GM19468 (cell line): ENCODE data around the gene HLA-DQB1.
"Not testable (repeated sequence)": the region's sequence is repeated elsewhere in the genome, so short reads cannot be mapped to it uniquely, and the experiment has no call there.

Source experiments
- ATAC-seq: cut with Tn5 transposase; IDR thresholded peaks from one replicate; pipeline ENCODE4 v1.9.1; 2021; ENCODE audit warnings: mild to moderate bottlenecking, moderate library complexity, moderate number of reproducible peaks; ENCODE audit not compliant: unreplicated experiment; ENCODE audit errors: extremely low read depth

HLA-DQB1 gene

DNA sequence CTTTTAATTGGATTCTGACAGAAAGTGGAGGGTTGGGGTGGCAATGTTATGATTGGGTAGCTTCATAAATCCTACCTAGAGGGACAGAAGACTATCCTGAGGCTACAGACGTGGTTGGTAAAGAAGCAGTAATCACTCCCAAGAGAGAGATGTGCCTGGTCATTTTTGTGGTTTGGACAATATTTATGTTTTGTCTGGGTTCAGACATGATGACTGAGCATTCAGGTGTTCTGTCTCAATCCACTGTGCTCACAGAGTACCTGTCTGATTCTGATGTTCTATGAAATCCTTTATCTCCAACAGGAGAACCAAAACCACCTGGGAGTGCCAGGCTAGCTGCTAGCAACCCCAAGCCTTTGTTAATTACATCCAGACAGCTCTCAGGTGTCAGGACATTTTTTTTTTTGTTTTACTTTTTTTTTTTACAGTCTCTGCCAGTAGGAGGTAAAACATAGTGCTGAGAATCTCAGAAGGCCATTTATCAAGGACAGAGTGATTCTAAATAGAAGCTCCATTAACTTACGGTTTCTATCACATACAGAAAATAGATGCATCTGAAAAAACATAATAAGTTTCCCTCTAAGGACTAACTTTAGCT is 30.8 kb downstream of the HLA-DQB1 start:
- ATAC-seq, result no peak

DNA sequence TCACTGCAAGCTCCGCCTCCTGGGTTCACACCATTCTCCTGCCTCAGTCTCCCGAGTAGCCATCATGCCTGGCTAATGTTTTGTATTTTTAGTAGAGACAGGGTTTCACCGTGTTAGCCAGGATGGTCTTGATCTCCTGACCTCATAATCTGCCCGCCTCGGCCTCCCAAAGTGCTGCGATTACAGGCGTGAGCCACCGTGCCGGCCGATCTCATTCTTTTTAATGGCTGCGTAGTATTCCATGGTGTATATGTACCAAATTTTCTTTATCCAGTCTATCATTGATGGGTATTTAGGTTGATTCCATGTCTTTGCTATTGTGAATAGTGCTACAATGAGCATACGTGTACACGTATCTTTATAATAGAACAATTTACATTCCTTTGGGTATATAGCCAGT is 36.7 kb downstream of the HLA-DQB1 start:
- not testable (repeated sequence) for ATAC-seq

DNA sequence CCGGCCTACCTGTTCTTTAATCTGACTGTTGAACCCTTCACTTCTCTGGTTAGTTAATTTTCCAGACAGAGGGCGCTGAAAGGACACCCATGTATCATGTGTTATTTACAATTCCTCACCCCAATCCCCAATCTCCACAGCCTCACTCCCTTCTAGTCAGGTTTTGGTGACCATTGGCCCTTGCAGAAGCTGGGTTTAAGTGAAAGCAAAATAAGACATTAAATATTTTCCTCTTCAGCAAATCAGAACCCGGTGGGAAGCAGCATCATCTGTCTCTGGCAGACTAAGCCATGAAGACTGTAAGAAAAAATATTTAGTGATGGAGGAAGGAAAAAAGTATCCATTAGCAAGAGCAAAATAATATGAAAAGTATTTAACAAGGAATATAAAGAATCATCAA is 38.6 kb downstream of the HLA-DQB1 start:
- ATAC-seq, result no peak

DNA sequence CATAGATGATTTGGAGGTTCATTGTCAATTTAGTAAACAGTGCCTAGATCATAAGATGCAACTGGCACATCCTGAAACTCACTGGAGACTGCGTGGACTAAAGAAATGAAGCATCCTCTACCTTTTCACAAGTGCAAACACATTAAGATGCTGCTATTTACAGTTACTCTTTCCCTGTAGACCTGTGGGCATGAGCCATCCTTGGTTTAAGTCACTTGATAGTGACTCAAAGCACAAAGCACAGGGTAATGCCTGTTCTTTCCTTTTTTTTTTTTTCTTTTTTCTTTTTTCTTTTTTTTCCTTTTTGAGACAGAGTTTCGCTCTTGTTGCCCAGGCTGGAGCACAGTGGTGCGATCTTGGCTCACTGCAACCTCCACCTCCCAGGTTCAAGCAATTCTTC is 39.2 kb downstream of the HLA-DQB1 start:
- ATAC-seq, result no peak

DNA sequence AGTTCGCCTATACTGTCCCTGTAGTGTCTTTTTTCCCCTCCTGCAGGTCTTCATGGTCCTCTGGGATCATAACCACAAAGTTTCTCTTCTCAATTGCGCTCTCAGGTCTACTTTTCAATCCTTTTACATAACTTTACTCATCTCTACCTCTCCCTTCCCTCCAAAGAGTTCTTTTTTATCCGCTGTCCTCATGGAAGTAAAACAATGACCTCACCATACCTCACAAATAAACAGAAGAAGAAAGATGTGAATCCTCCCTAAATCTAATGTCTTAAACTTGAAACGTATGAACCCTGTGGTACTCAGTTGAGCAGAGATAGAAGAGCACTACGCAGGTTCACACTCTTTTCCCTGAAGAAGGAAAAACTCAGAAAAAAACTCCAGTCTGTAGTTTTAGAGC is 41.3 kb downstream of the HLA-DQB1 start:
- no peak for ATAC-seq

DNA sequence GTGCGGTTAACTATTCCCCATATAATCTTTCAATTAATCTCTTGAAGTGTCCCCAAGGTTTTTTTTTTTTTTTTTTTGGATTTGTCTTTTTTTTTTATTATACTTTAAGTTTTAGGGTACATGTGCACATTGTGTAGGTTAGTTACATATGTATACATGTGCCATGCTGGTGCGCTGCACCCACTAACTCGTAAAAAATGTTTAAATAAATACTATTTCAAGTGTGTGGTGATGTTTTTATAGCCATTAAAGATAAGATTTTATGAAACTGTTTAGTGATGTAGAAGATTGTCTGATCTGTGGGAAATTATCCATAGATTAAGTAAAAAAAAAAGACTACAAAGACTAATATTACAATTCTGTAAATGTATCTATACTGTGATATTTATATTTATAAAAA is 41.9 kb downstream of the HLA-DQB1 start:
- ATAC-seq, result no peak

DNA sequence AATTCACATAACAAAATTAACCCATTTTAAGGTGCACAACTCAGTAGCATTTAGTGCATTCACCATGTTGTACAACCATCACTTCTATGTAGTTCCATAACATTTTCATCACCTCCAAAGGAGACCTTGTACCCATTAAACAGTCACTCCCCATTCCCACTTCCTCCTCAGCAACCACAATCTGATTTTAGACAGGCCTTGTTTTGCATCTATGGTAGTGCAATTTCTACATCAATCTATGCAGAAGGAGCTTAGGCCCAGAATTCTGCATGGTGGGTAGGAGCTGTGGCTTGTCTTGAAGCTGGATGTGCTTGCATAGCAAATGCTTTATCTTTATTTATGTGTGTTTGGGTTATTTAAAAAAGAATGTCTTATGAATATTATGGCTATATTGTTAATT is 42.8 kb downstream of the HLA-DQB1 start:
- no peak for ATAC-seq

DNA sequence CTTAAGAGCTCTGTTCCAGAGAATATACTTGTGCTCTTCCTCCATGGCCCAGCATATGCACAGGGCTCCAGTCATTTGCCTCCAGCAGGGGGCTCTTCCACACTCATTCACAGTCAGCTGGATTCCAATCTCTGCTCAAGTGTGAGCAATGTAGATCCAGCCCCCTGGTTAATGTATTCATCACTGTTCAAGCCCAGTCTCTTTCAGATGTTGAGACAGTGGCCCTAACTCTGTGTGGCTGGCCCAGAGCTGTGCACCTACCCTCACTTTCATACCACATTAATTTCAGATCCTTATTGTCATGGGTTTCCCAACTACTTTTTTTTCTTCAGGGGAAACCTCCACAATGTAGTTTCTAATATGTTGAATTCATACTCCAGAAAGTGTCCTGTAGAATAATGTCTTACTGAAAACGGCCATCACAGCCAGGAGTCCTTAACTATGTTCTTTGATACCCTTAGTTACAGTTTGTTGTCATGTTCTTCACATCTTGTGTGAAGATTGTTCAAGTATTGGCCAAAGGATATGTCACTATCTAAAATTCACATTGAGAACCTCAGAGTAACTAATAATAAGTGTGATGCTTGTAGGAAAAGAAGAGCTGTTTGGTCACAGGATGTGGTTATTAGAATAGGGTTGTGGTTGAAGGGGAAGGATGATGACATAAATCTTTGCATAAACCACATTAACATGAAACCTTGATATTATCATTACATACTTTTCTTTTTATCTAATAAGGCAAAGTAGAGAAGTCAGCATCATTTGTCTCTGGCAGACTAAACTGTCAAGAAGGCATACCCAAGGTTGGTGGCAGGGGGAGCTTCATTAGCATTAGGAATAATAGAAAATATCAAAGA is 43.7 kb downstream of the HLA-DQB1 start:
- ATAC-seq, result peak; percentile 58

DNA sequence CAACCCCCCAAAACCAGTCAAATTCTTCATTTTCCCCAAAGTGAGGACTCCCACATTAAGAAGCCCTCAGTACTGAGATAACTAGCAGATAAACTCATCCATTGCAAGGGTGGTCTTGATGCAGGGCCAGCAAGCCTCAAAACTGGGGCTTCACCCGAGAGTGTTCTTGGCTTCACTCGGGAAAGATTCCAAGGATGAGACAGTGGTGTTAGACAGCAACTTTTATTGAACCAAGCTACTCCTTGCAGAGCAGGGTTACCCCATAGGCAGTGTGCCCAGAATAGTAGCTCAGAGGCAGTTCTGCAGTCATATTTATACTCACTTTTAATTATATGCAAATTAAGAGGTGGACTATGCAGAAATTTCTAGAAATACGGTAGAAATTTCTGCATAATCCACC is 45.1 kb downstream of the HLA-DQB1 start:
- ATAC-seq, result no peak

DNA sequence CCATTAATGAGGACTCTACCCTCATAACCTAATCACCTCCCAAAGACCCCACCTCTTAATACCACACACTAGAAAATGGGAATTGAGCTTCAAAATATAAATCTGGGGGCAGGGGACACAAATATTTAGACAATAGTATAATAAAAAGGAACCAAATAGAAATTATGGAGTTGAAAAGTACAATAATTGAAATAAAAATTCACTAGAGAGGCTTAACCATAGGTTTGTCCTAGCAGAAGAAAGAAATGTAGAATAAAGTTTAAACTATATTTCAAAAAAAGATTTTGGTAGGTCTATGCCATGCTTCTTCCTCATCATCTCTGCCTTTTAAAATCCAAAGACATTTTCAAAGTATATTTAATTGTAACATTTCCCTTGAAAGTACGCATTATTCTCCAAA is 48.7 kb downstream of the HLA-DQB1 start:
- no peak for ATAC-seq

DNA sequence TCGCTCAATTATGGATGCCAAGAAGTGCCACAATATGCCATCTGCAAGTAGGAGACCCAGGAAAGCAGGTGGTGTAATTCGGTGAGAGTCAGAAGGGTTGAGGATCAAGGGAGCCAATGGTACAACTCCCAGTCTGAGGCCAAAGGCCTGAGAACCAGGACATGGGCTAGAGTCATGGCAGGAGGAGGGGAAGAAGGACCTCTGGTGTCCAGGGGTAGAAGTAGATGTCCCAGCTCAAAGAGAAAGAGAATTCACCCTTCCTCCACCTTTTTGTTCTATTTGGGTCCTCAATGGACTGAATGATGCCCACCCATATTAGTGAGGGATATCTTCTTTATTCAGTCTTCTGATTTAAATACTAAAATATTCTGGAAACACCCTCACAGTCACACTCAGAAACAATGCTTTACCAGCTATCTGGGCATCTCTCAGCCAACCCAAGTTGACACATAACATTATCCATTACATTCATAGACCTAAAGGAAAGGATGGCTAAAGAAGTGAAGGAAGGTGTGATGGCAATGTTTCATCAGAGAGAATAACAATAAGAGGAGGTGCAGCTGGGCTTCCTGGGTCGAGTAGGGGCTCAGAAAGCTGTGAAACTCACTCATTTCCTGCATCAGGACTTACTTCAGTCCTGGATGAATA is 50.4 kb downstream of the HLA-DQB1 start:
- ATAC-seq, result no peak

DNA sequence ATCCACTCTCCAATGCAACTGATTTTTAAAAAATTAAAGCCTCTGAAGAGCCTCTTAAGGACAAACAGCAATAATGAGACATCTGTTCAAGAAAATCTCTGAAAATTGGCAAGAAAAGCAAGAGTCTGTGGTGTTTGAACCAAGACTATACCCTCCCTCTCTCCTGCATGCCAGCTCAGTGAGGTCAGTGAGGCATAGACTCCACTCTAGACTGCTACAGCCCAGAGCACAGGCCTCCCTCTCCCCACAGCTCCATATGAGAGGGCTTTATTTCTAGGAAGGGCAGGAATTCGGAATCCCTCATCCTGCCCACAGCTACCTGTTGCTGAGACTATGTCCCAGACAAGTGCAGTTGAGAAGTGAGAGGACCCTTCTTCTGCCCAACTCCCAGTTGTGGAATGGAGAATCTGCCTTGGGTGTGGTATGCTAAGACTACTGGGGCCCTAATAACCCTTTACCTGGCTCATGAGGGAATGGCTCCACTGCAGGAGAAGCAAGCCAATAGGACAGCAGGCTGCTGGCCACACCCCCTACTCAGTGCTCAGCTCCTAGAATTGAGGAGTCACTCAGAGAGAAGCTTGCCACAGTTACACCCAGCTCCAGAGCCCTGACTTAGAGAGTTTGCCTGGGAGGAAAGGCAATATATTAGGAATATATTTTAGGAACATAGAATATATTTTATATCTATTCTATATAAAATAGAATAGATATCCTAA is 51.9 kb downstream of the HLA-DQB1 start:
- ATAC-seq, result no peak

DNA sequence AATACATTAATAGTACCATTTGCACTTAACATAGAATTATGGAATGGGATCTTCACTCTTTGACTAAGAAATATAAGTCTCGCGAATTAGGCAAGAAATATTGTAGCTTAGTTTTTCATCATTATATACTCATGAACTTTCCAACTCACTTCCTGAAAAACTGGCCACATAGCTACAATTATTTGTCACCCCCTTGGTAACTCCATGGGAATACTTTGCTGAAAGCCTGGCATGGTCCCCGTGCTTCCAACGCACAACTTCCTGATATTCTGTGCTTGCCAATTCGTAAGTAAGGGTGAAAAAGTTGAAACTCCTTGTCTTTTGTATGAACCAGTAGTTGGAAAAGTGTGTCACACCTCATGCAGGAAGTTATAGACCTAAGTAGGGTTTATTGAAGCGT is 53.0 kb downstream of the HLA-DQB1 start:
- ATAC-seq, result no peak

DNA sequence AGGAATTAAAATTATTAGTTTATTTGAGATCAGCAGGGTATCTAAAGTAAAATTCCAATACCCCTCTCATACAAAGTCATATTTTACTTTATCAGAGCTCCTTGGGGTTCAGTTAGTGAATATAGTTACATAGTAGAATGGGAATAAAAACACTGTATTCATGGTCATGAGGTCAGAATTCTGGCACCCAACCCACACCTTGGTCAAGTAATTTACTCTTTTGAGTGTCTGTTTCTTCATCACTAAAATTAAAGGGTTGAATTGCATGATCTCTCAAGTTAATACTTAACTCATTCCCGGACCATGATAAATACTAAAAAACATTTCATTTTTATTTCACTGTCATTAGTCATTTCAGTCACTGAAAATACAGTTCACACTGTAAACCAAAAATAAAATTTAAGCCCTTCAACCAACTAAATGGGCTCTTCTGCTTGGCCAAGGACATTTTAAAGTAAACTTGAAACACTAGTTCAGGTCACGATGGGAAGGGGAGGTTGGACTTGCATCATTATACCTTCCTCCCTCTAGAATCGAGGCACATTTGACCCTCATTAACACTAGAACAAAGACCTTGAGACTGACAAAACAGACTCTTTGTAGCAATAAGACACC is 55.7 kb downstream of the HLA-DQB1 start:
- no peak for ATAC-seq

DNA sequence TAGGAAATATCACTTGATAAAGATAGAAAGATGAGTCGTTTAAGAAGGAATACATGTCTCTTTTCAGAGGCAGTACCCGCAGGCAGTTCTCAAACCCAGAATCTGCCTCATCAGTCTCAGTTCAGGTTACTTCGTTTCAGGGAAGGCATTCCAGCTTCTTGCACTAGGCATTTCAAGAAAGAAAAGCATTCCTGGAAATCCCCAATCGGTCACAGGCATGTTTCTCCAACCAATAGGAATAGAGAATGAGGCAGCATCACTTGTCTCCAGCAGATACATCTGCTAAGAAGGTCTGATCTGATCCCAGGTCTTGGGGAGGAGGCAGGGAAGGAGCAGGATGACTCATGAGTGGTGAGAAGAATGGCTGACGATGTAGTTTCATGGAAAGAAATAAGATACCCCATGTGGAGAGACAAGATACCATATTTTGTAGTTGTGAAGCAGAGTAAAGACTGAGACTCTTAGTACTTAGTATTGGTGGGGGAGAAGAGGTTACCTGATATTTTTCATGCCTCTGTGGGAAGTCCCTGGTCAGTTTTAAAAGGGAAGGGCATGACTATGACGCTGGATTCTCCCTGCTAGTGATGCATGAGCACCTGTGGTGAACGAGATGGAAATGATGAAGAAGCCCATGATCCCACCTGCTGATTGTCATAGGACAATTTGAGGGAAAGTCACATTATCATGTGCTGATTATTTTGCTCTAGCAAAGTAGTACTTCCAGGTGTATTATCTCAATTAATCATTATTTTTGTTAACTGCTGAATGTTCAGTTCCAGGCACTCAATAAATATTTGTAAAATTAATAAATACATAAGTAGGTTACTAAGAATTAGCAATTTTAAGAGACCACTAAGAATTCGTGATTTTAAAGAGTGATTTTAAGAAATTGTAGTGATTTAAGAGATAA is 56.5 kb downstream of the HLA-DQB1 start:
- ATAC-seq, result peak; percentile 60
